Spleen (tissue), 11 donors: ENCODE data around the gene NPAS2. TPM values are rescaled to one million over a fixed set of nuclear protein-coding genes. Genes with fewer than 3 reads are reported as not detected.

Experiments
- DNase-seq: peaks from one replicate; pipeline ENCODE4 v3.0.0-alpha.2; 2020
- H3K27ac ChIP-seq, 8 donors: fragments of 200-600 bp; sonication (generic) in 7 of 8; 1 replicate in 4 of 8; 2 replicates in 4 of 8; pipeline versions ENCODE4 v1.5.0 to v1.8.0; 2016 to 2021; ENCODE audit warnings: inconsistent platforms in 4 of 8, mild to moderate bottlenecking in 4 of 8, moderate library complexity in 1 of 8
- H3K27me3 ChIP-seq, 7 donors: fragments of 200-600 bp; sonication (generic) in 6 of 7; replicated peaks in 1 of 7; 1 replicate in 4 of 7; 2 replicates in 3 of 7; pipeline versions ENCODE4 v1.5.0 to v1.8.0; 2016 to 2021; ENCODE audit warnings: inconsistent platforms in 3 of 7, mild to moderate bottlenecking in 1 of 7
- H3K36me3 ChIP-seq, 6 donors: fragments of 200-600 bp; sonication (generic) in 5 of 6; 1 replicate in 4 of 6; 2 replicates in 2 of 6; pipeline versions ENCODE4 v1.5.0 to v1.8.0; 2016 to 2021; ENCODE audit warnings: inconsistent platforms in 2 of 6
- H3K4me1 ChIP-seq, 6 donors: fragments of 200-600 bp; sonication (generic) in 5 of 6; 1 replicate in 3 of 6; 2 replicates in 3 of 6; pipeline versions ENCODE4 v1.5.0 to v1.8.0; 2016 to 2021; ENCODE audit warnings: inconsistent platforms in 3 of 6
- H3K4me3 ChIP-seq, 8 donors: fragments of 200-600 bp; sonication (generic) in 7 of 8; 1 replicate in 4 of 8; 2 replicates in 4 of 8; pipeline versions ENCODE4 v1.5.0 to v1.8.0; 2016 to 2021; ENCODE audit warnings: inconsistent platforms in 4 of 8, mild to moderate bottlenecking in 4 of 8, moderate library complexity in 2 of 8
- H3K9me3 ChIP-seq, 8 donors: fragments of 200-600 bp; sonication (generic) in 7 of 8; 1 replicate in 4 of 8; 2 replicates in 4 of 8; pipeline versions ENCODE4 v1.5.0 to v1.8.0; 2016 to 2021; ENCODE audit warnings: inconsistent platforms in 4 of 8
- CTCF ChIP-seq, 11 experiments: fragments of 200-600 bp in 7 of 11; fragments of 450-650 bp in 4 of 11; sonication (generic) in 4 of 11; IDR thresholded peaks in 8 of 11; conservative IDR thresholded peaks in 3 of 11; 1 replicate in 7 of 11; 2 replicates in 4 of 11; pipeline versions ENCODE4 v1.4.0 to v1.8.0; 2016 to 2021; ENCODE audit warnings: antibody characterized with exemption in 11 of 11, inconsistent platforms in 4 of 11, mild to moderate bottlenecking in 1 of 11
- POLR2A ChIP-seq, 3 donors: fragments of 450-650 bp; IDR thresholded peaks; one replicate each; pipeline ENCODE4 v1.5.1; 2017; ENCODE audit warnings: antibody characterized with exemption in 3 of 3, mild to moderate bottlenecking in 1 of 3
- POLR2AphosphoS5 ChIP-seq, 3 donors: sonication (generic); formaldehyde crosslinking; IDR thresholded peaks; one replicate each; pipeline ENCODE4 v1.5.1; 2017; ENCODE audit warnings: antibody characterized with exemption in 3 of 3
- WGBS, 5 donors: extraction: QIAGEN DNeasy Blood & Tissue Kit in 3 of 5; methylation state at CpG; one replicate each; pipeline versions ENCODE4 v1.1.5 to v1.1.7; 2013 to 2018; 5-methylcytosine and 5-hydroxymethylcytosine counted together
- intact Hi-C: fragments of 100-400 bp; cut with DNase I; formaldehyde crosslinking; loops from one replicate; pipeline ENCODE4 v1.15.0; 2023; ENCODE audit warnings: low total_unique reads
- polyA plus RNA-seq, 3 donors: library from polyadenylated mRNA; stranded (reverse); fragments of 200-250 nt; gene quantifications; one replicate each; pipeline ENCODE4 v1.2.1, GENCODE V29; 2013
- total RNA-seq, 7 donors: library from RNA; depleted of rRNA in 3 of 7; stranded (reverse); fragments of >200 nt in 3 of 7; fragmentation: NEBNext Ultra II Directional in 4 of 7; extraction: Animal tissue kit (Norgen Biotek cat#: 25700) in 4 of 7; gene quantifications; one replicate each; pipeline versions ENCODE4 v1.1.0 to v1.2.1, GENCODE V29; 2016 to 2021
- donor health status: healthy with polysubstance abuse.
- donor health status: DM: no; HTN: no; CAD: no; lungs with moderate emphysema.
- donor health status: DM: no; HTN: no; CAD: no.
- donor health status: Bipolar disorder and iron deficiency.
- donor health status: healthy.
- donor health status: DM: no; HTN: no; CAD: no.
- donor health status: DM: yes; HTN: yes; CAD: no.

NPAS2 gene
- total and polyA plus RNA-seq, 10 donors: 2.4 to 24.1 (median 8.4) TPM

GRCh38 chr2:100868083-100868482 lies 48.1 kb downstream of the NPAS2 start:
- Histone ChIP-seq H3K27me3 (no peaks in the 10 kb centered on the region), H3K27ac (no peak overlapping the region), H3K9me3 (peaks cover 0 to 33% (median 28%) of the 10 kb centered on the region in 8 donors), H3K4me3 (no peak overlapping the region), H3K4me1 (no peaks in the 10 kb centered on the region), H3K36me3 (no peaks in the 10 kb centered on the region)
- no peak for DNase-seq
- intact Hi-C loops: no loop called here
- TF ChIP-seq CTCF (IDR thresholded peaks at IDR 0.05 in 8 of 11, conservative IDR thresholded peaks at IDR 0.05 in 3 of 11) (no peak), POLR2AphosphoS5 (IDR thresholded peaks at IDR 0.05) (no peak), POLR2A (IDR thresholded peaks at IDR 0.05) (no peak)

GRCh38 chr2:100869120-100869519 lies 49.2 kb downstream of the NPAS2 start:
- WGBS, 5 donors: 85 to 96% (median 95%) methylated on average over 3 of the region's 3 CpGs
- intact Hi-C loops: no loop called here
- no peak for DNase-seq
- H3K36me3 ChIP-seq: no peaks in the 10 kb centered on the region
- H3K4me3 ChIP-seq: no peak overlapping the region
- no peaks in the 10 kb centered on the region for H3K4me1 ChIP-seq
- H3K27ac ChIP-seq: no peak overlapping the region
- no peaks in the 10 kb centered on the region for H3K27me3 ChIP-seq
- TF ChIP-seq POLR2AphosphoS5 (IDR thresholded peaks at IDR 0.05) (no peak), CTCF (IDR thresholded peaks at IDR 0.05 in 8 of 11, conservative IDR thresholded peaks at IDR 0.05 in 3 of 11) (no peak), POLR2A (IDR thresholded peaks at IDR 0.05) (no peak)
- peaks cover 0 to 33% (median 28%) of the 10 kb centered on the region in 8 donors for H3K9me3 ChIP-seq

- intact Hi-C loops: no loop called here
- WGBS, 5 donors: 72 to 95% (median 78%) methylated on average over 6 of the region's 6 CpGs
Measured at GRCh38 chr2:100870652-100871531, 51.0 kb downstream of the NPAS2 start.

More at GRCh38 chr2:100870652-100871531, 51.0 kb downstream of the NPAS2 start:
- no peak for TF ChIP-seq CTCF (IDR thresholded peaks at IDR 0.05 in 8 of 11, conservative IDR thresholded peaks at IDR 0.05 in 3 of 11)
- TF ChIP-seq POLR2AphosphoS5 (IDR thresholded peaks at IDR 0.05): no peak
- TF ChIP-seq POLR2A (IDR thresholded peaks at IDR 0.05): no peak
- H3K9me3 ChIP-seq: peaks cover 0 to 35% (median 28%) of the 10 kb centered on the region in 8 donors
- H3K27ac ChIP-seq: no peak overlapping the region
- peaks cover 0 to 6% (median 0%) of the 10 kb centered on the region in 7 donors for H3K27me3 ChIP-seq
- H3K4me1 ChIP-seq: no peaks in the 10 kb centered on the region
- H3K36me3 ChIP-seq: no peaks in the 10 kb centered on the region
- no peak overlapping the region for H3K4me3 ChIP-seq
- DNase-seq: no peak
